ENCODE data around the gene CKB. TPM values are rescaled to one million over a fixed set of nuclear protein-coding genes. Genes with fewer than 3 reads are reported as not detected.
A peak's percentile ranks its signal among the peaks of the same experiment; 100 is the strongest.
"Not testable (repeated sequence)": the region's sequence is repeated elsewhere in the genome, so short reads cannot be mapped to it uniquely, and the experiment has no call there.

The CKB gene
- total RNA-seq, 1 experiment from 2014 or later: 45.2 TPM

DNA sequence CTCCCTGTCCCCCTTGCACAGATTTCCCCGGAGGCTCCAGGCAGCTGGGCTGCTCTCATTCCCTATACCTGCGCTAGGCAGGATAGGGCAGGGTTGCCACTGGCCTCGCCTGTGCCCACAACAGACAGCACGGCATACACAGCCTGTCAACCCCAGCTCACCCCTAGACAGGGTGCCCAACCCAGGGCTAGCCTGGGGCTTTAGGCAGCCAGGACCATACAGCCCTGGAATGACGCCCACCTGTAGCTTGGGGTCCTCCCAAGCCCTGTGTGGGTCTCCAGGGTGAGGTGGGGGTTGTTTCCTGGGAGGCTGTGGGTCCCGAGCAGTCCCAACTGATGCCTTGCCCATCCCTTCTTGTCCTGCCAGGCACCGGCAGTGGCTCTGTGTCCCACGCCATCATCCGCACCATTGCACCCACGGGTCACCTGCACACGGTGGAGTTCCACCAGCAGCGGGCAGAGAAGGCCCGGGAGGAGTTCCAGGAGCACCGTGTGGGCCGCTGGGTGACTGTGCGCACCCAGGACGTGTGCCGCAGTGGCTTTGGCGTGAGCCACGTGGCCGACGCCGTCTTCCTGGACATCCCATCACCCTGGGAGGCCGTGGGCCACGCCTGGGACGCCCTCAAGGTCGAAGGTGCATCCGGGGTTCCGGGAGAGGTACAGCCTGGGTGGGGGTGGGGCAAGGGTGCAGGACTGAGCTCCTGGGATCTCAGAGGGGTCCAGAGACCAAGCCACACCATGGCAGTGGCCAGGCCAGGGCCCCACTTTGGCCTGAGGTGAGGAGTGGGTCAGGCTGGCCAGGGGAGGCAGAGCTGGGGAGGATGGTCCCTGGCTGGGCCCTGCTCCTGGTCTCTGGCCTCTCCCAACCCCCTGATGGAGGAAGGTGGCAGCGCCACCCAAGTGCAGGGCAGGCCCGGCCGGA lies 9.8 kb upstream of the CKB start:
- Histone ChIP-seq H3K27me3 (no peaks in the 10 kb centered on the region), H3K9me3 (no peaks in the 10 kb centered on the region), H3K4me3 (no peak overlapping the region), H3K36me3 (peaks cover 7% of the 10 kb centered on the region)
- DNase-seq: no peak

DNA sequence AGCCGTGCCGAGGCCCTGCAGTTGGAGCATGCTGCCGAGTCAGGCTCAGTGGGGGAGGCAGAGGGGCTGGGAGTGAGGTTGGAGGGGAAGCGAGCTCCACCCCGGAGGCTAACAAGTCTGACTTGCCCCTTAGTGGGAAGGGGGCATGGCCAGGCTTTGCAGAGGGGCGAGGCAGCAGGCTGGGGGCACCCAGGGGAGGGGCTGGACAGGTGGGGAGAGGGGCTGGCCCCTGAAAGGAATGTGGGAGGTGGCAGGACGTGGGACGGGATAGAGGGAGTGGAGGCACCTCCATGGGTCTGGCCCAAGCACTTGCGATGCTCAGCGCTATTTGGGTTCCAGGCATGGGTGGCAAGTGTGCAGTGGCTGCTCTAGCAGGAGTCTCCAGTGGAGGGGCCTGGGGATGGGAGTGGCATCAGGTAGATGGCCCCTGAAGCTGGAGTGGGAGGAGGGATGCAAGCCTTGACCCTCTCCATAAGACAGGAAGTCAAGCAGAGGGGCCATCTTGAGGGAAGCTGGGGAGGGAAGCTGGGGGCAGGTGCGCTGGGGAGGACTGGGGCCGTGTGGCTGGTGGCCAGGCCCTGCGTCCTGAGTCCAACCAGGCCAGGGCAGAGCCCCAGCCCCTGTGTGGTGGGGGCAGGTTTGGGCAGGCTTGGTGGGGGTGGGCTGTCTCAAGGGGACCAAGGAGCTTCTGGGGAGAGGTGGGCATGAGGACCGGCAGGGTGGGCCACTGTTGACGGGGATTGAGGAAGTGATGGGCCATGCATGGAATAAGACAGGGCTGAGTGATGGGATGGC lies 9.0 kb upstream of the CKB start:
- Histone ChIP-seq H3K27me3 (no peaks in the 10 kb centered on the region), H3K36me3 (peaks cover 7% of the 10 kb centered on the region), H3K9me3 (no peaks in the 10 kb centered on the region), H3K4me3 (no peak overlapping the region)
- no peak for DNase-seq

DNA sequence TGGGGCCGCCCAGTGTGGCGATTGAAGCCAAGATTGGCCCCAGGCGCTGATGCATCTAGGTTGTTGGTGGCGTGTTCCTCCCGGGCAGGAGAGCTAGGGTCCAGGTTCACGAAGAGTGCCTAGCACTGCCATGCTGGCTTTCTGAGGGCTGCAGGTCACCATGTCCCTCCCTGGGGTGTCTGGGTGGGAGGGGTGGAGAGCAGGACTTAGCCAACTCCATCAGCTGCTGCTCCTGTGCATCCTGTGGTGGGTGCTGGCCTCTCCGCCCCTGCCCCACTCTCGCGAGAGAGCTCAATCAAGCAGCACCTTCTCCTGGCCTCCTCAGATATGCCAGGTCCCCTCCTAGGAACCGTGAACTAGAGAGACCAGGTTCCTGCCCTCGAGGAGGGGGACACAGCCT lies 8.2 kb upstream of the CKB start:
- DNase-seq: no peak
- H3K9me3 ChIP-seq: no peaks in the 10 kb centered on the region
- H3K4me3 ChIP-seq: no peak overlapping the region
- H3K27me3 ChIP-seq: no peaks in the 10 kb centered on the region
- H3K36me3 ChIP-seq: peaks cover 7% of the 10 kb centered on the region

DNA sequence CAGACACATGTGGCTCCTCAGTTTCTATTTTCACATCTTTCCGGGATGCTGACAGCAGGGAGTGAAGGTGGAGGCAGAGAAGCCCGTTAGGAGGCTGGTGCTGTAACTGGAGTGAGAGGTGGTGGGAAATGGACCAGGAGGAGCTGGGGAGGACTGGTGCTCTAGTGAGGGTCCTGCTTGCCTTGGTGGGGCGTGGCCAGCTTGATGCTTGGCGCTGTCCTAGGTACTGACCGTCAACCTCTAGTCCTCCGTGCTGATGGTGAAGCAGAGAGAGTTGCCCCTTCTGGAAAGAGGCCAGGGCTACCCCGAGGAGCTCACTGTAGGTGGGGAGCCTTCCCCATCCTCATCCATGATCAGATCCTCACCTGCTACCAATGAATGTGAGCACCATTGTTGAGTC lies 7.8 kb upstream of the CKB start:
- no peaks in the 10 kb centered on the region for H3K9me3 ChIP-seq
- no peaks in the 10 kb centered on the region for H3K27me3 ChIP-seq
- peaks cover 7% of the 10 kb centered on the region for H3K36me3 ChIP-seq
- H3K4me3 ChIP-seq: peak overlapping the region; percentile 79
- no peak for DNase-seq

- no peak for DNase-seq
- peaks cover 7% of the 10 kb centered on the region for H3K36me3 ChIP-seq
- peak overlapping the region; percentile 79 for H3K4me3 ChIP-seq
- H3K27me3 ChIP-seq: no peaks in the 10 kb centered on the region
- H3K9me3 ChIP-seq: no peaks in the 10 kb centered on the region
These were observed 7.0 kb upstream of the CKB start for GRCh38 chr14:103529383-103530365.

DNA sequence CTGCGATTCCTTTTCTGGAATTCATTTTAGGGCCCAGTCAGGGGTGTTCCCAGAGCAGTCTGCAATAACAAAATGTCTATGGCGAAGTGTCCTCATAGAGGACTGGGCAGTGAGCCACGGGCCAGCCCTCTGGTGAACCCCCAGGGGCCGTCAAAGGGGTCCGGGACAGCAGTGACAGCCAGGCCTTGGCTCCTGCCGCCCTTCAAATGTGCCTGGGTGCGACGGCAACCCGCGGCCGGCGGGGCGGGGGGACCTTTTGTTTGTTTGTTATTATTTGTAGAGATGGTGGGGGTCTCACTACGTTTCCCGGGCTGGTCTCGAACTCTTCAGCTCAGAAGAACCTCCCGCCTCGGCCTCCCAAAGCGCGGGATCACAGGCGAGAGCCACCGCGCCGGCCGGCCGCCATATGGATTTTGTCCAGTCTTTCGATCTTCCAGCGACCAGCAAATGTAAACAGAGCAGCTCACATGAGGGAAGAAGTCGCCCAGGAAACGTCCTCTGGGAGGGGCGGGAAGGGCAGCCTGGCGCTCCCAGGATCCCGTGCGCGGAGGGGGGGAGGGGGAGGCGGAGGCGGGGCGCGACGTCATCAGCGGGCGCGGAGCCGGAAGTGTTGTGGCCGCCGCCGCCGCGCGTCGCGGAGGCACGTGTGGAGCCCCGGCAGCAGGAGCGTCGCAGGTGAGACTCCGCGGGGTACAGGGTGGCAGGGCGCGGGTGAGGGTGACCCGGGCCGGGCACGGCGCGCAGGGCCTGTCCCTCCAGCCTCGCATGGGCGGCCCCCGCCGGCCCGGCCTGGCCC lies 6.2 kb upstream of the CKB start, which contains the start of gene TRMT61A:
Gene TRMT61A (plus strand): TSS at position 610 of the 796 bp plus-strand sequence. CDS start 783 bp downstream, outside the sequence.
- no peaks in the 10 kb centered on the region for H3K27me3 ChIP-seq
- H3K9me3 ChIP-seq: no peaks in the 10 kb centered on the region
- peak; percentile 88 for DNase-seq
- H3K36me3 ChIP-seq: peaks cover 4% of the 10 kb centered on the region
- peak within 1 kb of the TSS; percentile 79 for H3K4me3 ChIP-seq

DNA sequence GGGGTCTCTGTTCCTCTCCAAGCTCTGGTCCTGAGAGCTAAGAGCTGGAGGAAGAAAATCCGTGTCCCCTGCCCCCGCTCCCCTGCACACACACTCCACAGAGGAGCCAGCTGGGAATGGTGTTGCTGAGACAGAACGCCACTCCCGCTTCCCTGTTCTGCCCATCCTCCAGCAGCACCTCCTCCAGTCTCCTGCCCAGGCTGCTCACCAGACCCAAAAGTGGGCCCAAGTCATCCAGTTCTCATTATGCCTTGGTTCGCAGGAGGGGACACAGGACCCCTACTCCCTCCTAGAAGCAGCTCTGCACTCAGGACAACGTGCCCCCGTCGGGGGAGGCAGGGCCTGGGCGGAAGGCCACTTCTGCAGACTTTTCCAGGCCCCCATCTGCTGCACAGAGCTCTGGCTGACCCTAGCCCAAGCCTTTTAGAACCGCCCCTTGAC lies 5.5 kb upstream of the CKB start:
- H3K9me3 ChIP-seq: no peaks in the 10 kb centered on the region
- H3K27me3 ChIP-seq: no peaks in the 10 kb centered on the region
- peaks cover 4% of the 10 kb centered on the region for H3K36me3 ChIP-seq
- H3K4me3 ChIP-seq: peak overlapping the region; percentile 79
- DNase-seq: no peak

GRCh38 chr14:103527408-103528145 lies 4.9 kb upstream of the CKB start:
- peaks cover 4% of the 10 kb centered on the region for H3K36me3 ChIP-seq
- H3K27me3 ChIP-seq: no peaks in the 10 kb centered on the region; the same call in 1 of the 2 replicates
- H3K4me3 ChIP-seq: no peak overlapping the region
- no peaks in the 10 kb centered on the region for H3K9me3 ChIP-seq
- no peak for DNase-seq

DNA sequence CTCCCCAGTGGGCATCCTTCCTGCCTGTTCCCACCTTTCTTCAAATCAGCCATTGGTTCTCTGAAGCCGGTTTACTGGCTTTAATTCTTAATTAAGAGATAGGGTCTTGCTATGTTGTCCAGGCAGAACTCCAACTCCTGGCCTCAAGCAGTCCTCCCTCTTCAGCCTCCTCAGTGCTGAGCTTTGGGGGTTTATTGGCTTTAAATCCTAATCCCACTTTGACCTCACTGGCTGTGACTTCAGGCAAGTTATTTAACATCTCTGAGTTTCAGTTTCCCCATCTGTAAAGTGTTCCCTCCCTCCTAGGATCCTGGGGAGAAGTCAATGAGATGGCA lies 4.3 kb upstream of the CKB start:
- Histone ChIP-seq H3K9me3 (no peaks in the 10 kb centered on the region), H3K36me3 (peaks cover 4% of the 10 kb centered on the region), H3K4me3 (no peak overlapping the region), H3K27me3 (no peaks in the 10 kb centered on the region; the same call in 1 of the 2 replicates)
- no peak for DNase-seq

DNA sequence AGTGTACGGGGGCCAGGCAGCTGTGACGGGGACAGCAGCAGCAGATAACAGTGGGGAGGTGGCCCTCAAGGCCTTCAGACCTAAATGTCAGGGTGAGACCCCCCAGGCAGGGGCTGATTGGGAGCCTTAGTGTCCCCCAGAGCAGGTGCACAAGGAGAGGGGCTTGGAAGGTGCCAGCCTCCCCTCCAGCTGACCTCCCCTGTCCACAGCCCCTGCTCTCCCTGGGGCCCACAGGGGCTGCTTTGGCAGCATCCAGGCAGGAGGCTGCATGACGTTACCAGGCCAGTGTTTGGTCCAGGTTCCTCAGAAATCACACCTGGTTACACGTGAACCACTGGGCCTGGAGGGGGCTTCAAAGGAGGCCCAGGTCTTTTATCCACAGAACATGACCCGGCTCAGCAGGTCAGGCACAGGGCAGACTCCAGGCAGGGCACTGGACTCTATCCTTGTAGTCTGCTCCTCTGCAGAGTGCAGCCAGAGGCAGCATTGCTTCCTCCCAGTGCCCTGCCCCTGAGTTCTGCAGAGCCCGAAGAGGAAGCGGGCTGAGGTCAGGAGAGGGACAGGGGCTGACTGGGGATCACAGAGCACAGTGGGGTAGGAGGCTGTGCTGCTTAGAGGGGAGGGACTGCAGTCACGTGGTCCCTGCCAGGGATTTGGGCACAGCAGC lies 3.8 kb upstream of the CKB start:
- Histone ChIP-seq H3K9me3 (no peaks in the 10 kb centered on the region), H3K27me3 (no peaks in the 10 kb centered on the region; the same call in 1 of the 2 replicates), H3K36me3 (peaks cover 4% of the 10 kb centered on the region), H3K4me3 (no peak overlapping the region)
- DNase-seq: no peak

- H3K36me3 ChIP-seq, DNase-seq, H3K27me3 ChIP-seq, H3K9me3 ChIP-seq, H3K4me3 ChIP-seq: not testable (repeated sequence)
These were observed 3.0 kb upstream of the CKB start for GRCh38 chr14:103525430-103526246.

GRCh38 chr14:103524002-103524935 lies 1.6 kb upstream of the CKB start:
- no peak for DNase-seq
- H3K9me3 ChIP-seq: no peaks in the 10 kb centered on the region
- H3K4me3 ChIP-seq: no peak overlapping the region
- no peaks in the 10 kb centered on the region; the same call in 1 of the 2 replicates for H3K36me3 ChIP-seq
- H3K27me3 ChIP-seq: no peaks in the 10 kb centered on the region; the same call in 1 of the 2 replicates

DNA sequence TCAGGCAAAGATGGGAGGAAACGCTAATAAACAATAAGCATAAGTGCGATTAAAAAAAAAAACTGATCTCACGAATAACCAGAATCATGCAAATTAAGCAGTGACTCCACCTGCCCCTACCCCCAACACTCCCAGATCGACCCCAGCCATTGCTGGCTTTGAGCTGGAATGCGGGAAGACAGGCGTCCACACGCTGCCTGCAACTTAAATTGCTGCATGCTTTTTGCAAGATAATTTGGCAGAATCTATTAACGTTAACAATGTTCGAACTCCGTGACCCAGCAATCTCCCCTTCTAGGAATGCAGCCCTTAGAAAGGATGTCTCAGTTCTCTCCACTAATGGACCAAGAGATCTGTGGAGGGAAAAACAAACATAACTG lies 935 bp upstream of the CKB start:
- Histone ChIP-seq H3K36me3 (no peaks in the 10 kb centered on the region; the same call in 1 of the 2 replicates), H3K9me3 (no peaks in the 10 kb centered on the region), H3K4me3 (no peak overlapping the region), H3K27me3 (no peaks in the 10 kb centered on the region; the same call in 1 of the 2 replicates)
- DNase-seq: no peak

Data from MG63 (cell line).